OCI-LY3 (cell line): Measurements from ENCODE around the gene RTN3.

Experiments used
- EZH2phosphoT487 ChIP-seq: fragments of 200-600 bp; shearing (Covaris generic); IDR thresholded peaks from 2 replicates; pipeline ENCODE4 v1.6.1; 2018; ENCODE audit warnings: antibody characterized with exemption, mixed run types, low read depth
- TF ChIP-seq, protein P1 (sequence below): fragments of 200-600, 300-600 bp; sonication (generic); IDR thresholded peaks from 2 replicates; pipeline ENCODE4 v1.5.1; 2014; ENCODE audit warnings: antibody characterized with exemption, low read length, low read depth

DNA sequence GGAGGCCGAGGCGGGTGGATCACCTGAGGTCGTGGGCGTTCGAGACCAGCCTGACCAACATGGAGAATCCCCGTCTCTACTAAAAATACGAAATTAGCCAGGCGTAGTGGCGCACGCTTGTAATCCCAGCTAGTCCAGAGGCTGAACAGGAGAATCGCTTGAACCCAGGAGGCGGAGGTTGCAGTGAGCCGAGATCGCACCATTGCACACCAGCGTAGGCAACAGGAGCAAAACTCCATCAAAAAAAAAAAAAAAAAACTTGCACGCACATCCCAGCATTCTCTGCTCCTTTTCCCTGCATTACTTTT is 9.2 kb upstream of the RTN3 start:
- TF ChIP-seq, protein P1, sequence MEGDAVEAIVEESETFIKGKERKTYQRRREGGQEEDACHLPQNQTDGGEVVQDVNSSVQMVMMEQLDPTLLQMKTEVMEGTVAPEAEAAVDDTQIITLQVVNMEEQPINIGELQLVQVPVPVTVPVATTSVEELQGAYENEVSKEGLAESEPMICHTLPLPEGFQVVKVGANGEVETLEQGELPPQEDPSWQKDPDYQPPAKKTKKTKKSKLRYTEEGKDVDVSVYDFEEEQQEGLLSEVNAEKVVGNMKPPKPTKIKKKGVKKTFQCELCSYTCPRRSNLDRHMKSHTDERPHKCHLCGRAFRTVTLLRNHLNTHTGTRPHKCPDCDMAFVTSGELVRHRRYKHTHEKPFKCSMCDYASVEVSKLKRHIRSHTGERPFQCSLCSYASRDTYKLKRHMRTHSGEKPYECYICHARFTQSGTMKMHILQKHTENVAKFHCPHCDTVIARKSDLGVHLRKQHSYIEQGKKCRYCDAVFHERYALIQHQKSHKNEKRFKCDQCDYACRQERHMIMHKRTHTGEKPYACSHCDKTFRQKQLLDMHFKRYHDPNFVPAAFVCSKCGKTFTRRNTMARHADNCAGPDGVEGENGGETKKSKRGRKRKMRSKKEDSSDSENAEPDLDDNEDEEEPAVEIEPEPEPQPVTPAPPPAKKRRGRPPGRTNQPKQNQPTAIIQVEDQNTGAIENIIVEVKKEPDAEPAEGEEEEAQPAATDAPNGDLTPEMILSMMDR: no peak
- TF ChIP-seq EZH2phosphoT487: no peak
